Suppressor macrophage treated with lipopolysaccharide for 1 hour (primary cell): ENCODE results near the gene DDAH2.
"Not testable (repeated sequence)": the region's sequence is repeated elsewhere in the genome, so short reads cannot be mapped to it uniquely, and the experiment has no call there.

Experiments used
- DNase-seq, 3 donors: peaks; one replicate each; pipeline ENCODE4 v3.0.0-alpha.2; 2020 to 2022

Gene DDAH2

DNA sequence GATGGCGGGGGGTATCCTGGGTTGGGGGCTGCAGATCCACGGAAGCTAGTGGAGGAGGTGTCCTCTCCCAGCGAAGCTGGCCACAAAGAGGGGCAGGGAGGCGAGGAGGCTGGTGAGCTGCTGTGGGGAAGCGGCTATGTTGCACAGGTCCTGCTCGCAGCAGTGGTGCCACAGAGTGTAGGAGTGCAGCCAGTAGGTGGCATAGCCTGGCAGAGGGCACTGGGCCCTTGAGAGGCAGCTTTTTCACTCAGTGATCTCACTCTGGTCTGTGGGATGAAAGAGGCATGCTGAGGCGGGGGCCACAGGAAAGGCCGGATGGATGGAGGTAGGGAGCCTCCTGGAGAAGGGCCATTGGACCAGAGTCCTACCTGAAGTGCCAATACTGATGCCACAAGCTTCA is 16.8 kb downstream of the DDAH2 start:
- peak; percentile 41 to 53 (median 45) for DNase-seq

DNA sequence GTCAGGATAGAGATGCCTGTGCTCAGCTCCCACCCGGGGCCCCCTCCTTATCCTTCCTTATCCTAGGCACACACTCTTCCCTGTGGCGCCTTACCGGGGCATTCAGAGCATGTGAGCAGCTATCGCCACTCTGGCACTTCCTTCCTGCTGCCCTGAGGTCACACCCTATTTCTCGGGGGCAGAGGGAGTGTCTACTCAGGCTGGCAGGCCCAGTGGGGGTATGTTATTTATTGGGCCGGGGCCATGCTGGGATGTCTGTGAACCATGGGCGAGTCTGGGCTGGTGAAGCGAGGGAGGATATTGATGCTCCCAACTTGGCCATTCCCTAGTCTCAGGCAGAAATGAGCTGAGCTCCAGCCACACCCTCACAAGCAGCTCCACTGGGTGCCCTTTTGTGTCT is 17.9 kb downstream of the DDAH2 start:
- peak; percentile 34 to 46 (median 36) for DNase-seq

GRCh38 chr6:31710523-31711219 is 18.4 kb downstream of the DDAH2 start:
- DNase-seq, result no peak

GRCh38 chr6:31709157-31709556 is 19.9 kb downstream of the DDAH2 start:
- not testable (repeated sequence) for DNase-seq

DNA sequence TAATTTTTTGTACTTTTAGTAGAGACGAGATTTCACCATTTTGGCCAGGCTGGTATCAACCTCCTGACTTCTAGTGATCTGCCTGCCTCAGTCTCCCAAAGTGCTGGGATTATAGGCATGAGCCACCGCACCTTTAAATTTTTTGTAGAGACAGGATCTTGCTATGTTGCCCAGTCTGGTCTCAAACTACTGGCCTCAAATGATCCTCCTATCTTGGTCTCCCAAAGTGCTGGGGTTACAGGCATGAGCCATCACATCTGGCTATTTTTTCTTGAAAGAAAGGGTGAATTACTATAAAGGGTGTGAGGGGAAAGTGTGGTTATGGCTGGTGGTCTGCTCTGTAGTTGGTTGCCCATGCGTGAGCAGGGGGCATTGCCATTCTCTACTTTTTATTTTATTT is 20.9 kb downstream of the DDAH2 start:
- no peak for DNase-seq

DNA sequence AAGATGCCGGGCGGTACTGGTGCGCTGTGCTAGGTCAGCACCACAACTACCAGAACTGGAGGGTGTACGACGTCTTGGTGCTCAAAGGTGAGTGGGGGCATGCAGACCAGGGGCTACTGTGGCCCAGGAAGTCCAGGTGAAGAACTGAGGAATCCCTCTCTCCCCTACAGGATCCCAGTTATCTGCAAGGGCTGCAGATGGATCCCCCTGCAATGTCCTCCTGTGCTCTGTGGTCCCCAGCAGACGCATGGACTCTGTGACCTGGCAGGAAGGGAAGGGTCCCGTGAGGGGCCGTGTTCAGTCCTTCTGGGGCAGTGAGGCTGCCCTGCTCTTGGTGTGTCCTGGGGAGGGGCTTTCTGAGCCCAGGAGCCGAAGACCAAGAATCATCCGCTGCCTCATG is 21.4 kb downstream of the DDAH2 start:
- DNase-seq, result no peak

- no peak for DNase-seq
These were observed 22.5 kb downstream of the DDAH2 start, which contains the start of gene LY6G6F for GRCh38 chr6:31706599-31706998. Gene LY6G6F, plus strand, starts transcription at chr6:31706866. Its CDS starts 41 bp downstream, at chr6:31706907.

- no peak for DNase-seq
These were observed 23.2 kb downstream of the DDAH2 start for GRCh38 chr6:31705931-31706330.

- peak; percentile 99 for DNase-seq
These were observed 26.0 kb downstream of the DDAH2 start, which contains the start of gene ABHD16A for GRCh38 chr6:31702819-31703716. Gene ABHD16A, minus strand, starts transcription at chr6:31703324. Its CDS starts 43 bp downstream, at chr6:31703281.

DNA sequence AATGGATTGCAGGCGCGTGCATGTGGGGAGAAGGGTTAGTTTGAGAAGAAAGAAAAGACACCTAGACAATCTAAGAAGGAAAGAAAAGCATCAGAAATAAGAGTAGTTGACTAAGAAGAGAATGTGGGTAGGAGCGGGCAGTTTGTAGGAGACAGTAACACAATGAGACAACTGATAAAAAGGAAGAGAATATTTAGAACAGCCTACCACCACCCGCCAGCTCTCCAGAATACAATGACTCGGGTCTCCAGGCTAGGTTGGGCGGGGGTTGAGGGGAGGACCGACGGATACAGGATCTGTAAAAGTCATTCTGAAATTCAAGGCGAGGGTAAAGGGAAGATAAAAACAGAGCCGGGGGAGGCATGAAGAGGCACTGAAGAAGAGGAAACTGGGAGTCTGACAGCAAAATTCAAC is 26.7 kb downstream of the DDAH2 start:
- DNase-seq, result no peak

GRCh38 chr6:31701666-31702404 is 27.3 kb downstream of the DDAH2 start:
- DNase-seq, result peak; percentile 25 to 46 (median 42)

- DNase-seq, result no peak
These were observed 28.2 kb downstream of the DDAH2 start for GRCh38 chr6:31700740-31701401.

DNA sequence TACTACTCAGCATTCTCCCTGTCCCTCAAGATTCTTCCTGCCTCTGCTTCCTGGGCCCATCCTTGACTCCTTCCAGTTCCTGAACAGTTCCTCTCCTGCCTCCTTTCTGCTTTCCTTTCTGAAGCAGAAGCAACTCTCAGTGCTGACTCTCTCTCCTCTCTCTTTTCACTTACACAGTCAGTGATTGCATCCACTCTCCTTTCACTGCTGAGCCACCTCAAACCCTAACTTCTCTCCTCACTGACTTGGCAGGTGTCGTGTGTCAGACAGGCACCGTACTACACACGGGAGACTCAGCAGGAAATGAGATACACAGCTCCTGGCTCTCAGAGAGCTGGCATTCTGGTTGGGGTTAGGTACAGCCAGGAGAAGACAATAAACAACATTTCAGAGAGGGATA is 31.5 kb downstream of the DDAH2 start:
- DNase-seq, result peak; percentile 18 to 41 (median 32)

GRCh38 chr6:31693535-31693934 is 35.6 kb downstream of the DDAH2 start:
- DNase-seq, result no peak

DNA sequence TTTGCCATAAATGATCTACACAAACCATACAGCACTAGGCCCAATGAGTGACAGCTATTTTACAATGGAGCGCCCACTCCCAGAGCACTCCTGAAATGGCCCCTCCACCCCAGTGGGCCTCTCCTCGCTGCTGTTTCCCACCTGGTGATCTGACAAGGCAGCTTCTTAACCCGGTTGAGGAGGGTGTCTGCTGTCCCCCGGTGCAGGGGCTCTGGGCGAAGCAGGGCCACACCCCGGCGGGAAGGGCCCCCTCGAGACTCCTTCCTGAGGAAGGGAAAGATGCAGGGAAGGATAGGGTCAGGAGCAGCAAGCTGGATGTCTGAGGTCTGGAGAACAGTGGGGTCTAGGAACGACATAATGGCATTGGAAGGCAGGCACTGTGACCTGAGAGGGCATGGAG is 36.2 kb downstream of the DDAH2 start:
- DNase-seq, result no peak

DNA sequence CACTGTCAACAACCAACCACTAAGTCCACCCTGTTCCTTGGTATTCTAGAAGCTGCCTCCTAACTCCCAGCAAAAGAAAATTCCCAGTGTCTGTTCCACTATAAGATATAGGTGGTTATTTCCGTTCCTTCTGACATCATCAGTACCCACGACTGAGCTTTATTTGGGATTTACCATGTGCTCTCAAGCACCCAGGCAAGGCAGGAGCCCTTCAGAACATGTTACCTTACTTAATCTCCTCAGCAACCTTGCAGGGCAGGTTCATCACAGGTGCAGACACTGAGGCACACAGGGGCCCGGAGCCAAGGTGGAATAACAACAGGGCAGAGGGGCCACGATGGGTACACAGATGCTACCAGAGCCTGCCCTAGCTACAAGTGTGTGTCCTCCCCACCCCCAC is 36.7 kb downstream of the DDAH2 start:
- no peak for DNase-seq

- no peak for DNase-seq
These were observed 37.5 kb downstream of the DDAH2 start for GRCh38 chr6:31691564-31692108.

DNA sequence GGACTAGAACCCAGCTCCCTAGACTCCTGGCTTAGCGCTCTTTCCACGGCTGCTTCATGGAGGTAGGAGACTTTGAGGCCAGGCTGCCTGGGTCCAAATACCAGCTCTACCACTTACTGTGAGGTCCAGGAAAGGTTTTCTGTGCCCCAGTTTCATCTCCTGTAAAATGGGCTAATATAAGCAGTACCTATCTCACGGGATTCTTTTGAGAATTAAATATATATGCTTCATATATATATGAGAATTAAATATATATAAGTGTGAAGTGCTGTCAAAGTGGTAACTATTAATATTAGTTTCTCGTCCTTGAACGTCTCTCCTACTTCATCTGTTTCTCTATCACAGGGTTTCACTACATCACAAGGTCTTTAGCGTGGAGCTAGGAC is 38.0 kb downstream of the DDAH2 start:
- no peak for DNase-seq

GRCh38 chr6:31690231-31691077 is 38.6 kb downstream of the DDAH2 start:
- peak in 2 of 3 donors; percentile 25 to 27 for DNase-seq

DNA sequence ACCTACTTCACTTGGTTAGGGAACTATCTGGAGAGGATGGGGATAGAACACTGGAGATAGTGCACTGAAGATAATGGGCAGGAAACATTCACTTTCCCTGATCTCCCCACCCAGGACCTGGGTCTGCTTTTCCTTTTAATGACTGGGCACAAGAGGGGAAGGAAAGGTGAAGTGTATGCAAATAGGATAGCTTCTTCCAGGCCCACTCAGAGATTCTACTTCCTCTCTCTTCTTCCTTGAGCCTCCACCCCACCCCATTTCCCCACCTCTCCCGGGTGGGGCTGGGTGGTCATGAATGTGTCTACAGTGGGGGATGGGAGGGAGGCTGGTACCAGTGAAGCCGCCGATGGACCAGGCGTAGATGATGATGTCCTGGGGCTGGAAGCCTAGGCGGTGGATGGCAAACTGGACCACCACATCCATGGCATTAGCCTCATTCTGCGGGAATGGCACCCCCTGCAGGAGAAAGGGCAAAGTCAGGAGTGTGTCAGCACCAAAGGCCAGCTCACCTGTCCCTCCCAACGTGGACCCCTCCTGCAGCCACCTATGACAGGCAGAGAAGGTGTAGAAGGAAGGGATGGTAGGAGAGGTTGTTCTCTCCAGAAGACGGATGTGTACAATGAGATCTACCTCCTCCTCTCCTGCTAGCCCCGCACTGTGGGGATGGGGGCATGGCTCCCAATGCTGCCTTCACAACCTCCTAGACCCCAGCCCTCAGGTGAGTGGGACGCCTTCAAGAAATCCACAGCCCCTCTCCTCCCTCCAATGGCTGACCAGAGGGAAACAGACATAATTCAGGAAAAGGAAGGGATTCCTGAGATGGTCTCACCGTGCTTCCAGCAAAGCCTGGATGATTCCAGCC is 39.6 kb downstream of the DDAH2 start:
- peak in 2 of 3 donors; percentile 6 to 28 for DNase-seq
